K562 (cell line): ENCODE data around the gene PIP5KL1. TPM values are rescaled to one million over a fixed set of nuclear protein-coding genes. Genes with fewer than 3 reads are reported as not detected.

Experiments used
- FOS ChIP-seq: IDR thresholded peaks from 3 replicates; pipeline ENCODE4 v1.6.1; 2011; ENCODE audit not compliant: insufficient read length; ENCODE audit errors: extremely low read depth
- GABPB1 ChIP-seq: sonication (generic); formaldehyde crosslinking; IDR thresholded peaks from 2 replicates; pipeline ENCODE4 v1.8.0; 2022; ENCODE audit warnings: mild to moderate bottlenecking, missing genetic modification reagents
- KLF1 ChIP-seq: fragments of 450-650 bp; IDR thresholded peaks from 2 replicates; pipeline ENCODE4 v1.6.1; 2016; ENCODE audit warnings: missing genetic modification characterization, missing compliant biosample characterization
- KLF6 ChIP-seq: fragments of 250-450 bp; sonication (Bioruptor Pico); IDR thresholded peaks from 2 replicates; pipeline ENCODE4 v1.4.0; 2020; ENCODE audit warnings: mild to moderate bottlenecking, moderate library complexity, borderline replicate concordance
- NR2C2 ChIP-seq, 2 experiments: fragments of 200-800 bp in 1 of 2; sonication (Bioruptor generic) in 1 of 2; sonication (generic) in 1 of 2; formaldehyde crosslinking in 1 of 2; IDR thresholded peaks; 2 replicates each; pipeline versions ENCODE4 v1.6.1 to v1.8.0; 2016 to 2022; ENCODE audit warnings: mild to moderate bottlenecking in 1 of 2, missing compliant biosample characterization in 1 of 2, missing genetic modification characterization in 1 of 2, missing genetic modification reagents in 1 of 2
- POLR2A ChIP-seq: fragments of 450-650 bp; conservative IDR thresholded peaks from 2 replicates; pipeline ENCODE4 v1.6.1; 2016
- SLC30A9 ChIP-seq: fragments of 250-450 bp; sonication (Bioruptor Pico); IDR thresholded peaks from 2 replicates; pipeline ENCODE4 v1.8.0; 2022; ENCODE audit warnings: mild to moderate bottlenecking, moderate library complexity
- THRAP3 ChIP-seq: fragments of 450-650 bp; IDR thresholded peaks from 2 replicates; pipeline ENCODE4 v1.6.1; 2016; ENCODE audit warnings: mild to moderate bottlenecking, inconsistent platforms, borderline replicate concordance
- ZC3H8 ChIP-seq: fragments of 450-650 bp; IDR thresholded peaks from 2 replicates; pipeline ENCODE4 v1.6.1; 2017
- ZNF232 ChIP-seq: sonication (generic); formaldehyde crosslinking; IDR thresholded peaks from 2 replicates; pipeline ENCODE4 v1.8.0; 2022; ENCODE audit warnings: mild to moderate bottlenecking, missing genetic modification reagents
- ZNF274 ChIP-seq: IDR thresholded peaks from 2 replicates; pipeline ENCODE4 v1.6.1; 2011; ENCODE audit warnings: low read depth, mild to moderate bottlenecking, low read length, moderate library complexity, borderline replicate concordance
- polyA plus RNA-seq, 8 experiments: library from polyadenylated mRNA; depleted of rRNA in 4 of 8; stranded (reverse) in 5 of 8; unstranded in 3 of 8; fragments of >200 nt; fragmentation: Nextera tagmentation in 2 of 8; fragmentation: Illumina TruSeq in 1 of 8; extraction: Ambion mirVana in 2 of 8; extraction: Trizol in 1 of 8; gene quantifications; 2 replicates each; pipeline versions ENCODE4 v1.2.1 to v1.2.3, GENCODE V29; 2011 to 2014; ENCODE audit warnings: inconsistent platforms in 1 of 8, missing spikeins in 1 of 8
- total RNA-seq, 7 experiments: library from RNA; depleted of rRNA in 6 of 7; stranded (reverse); fragments of >200 nt in 6 of 7; fragmentation: Illumina TruSeq in 2 of 7; extraction: Trizol in 2 of 7; gene quantifications; 2 replicates each; pipeline versions ENCODE4 v1.2.1 to v1.2.3, GENCODE V29; 2011 to 2021; ENCODE audit warnings: low replicate concordance in 1 of 7
- TF ChIP-seq, protein P1 (sequence below): fragments of 450-650 bp; IDR thresholded peaks from 2 replicates; pipeline ENCODE4 v1.6.1; 2017; ENCODE audit warnings: antibody characterized with exemption
- TF ChIP-seq, protein P2 (sequence below), 2 experiments: fragments of 450-650 bp; conservative IDR thresholded peaks; 2 replicates each; pipeline ENCODE4 v1.6.1; 2017; ENCODE audit warnings: mild to moderate bottlenecking in 2 of 2, moderate library complexity in 2 of 2
- TF ChIP-seq, protein P3 (sequence below): fragments of 450-650 bp; IDR thresholded peaks from 2 replicates; pipeline ENCODE4 v1.6.1; 2016; ENCODE audit warnings: antibody characterized with exemption
- TF ChIP-seq, protein P4 (sequence below): fragments of 450-650 bp; IDR thresholded peaks from 2 replicates; pipeline ENCODE4 v1.6.1; 2014; ENCODE audit warnings: low read depth, mild to moderate bottlenecking, moderate library complexity, borderline replicate concordance
- TF ChIP-seq, protein P5 (sequence below), 3 experiments: fragments of 200-800 bp in 1 of 3; fragments of 250-450 bp in 1 of 3; fragments of 450-650 bp in 1 of 3; sonication (Bioruptor Pico) in 1 of 3; sonication (Bioruptor generic) in 1 of 3; formaldehyde crosslinking in 1 of 3; IDR thresholded peaks; 2 replicates each; pipeline versions ENCODE4 v1.6.1 to v1.8.0; 2016 to 2022; ENCODE audit warnings: mild to moderate bottlenecking in 2 of 3, missing genetic modification characterization in 2 of 3, missing compliant biosample characterization in 1 of 3, moderate library complexity in 1 of 3

Gene PIP5KL1
- total and polyA plus RNA-seq, 9 of the 15 experiments (the other 6 are each of a cell fraction or from before 2014, with no cell fraction given), result 0.18 to 4.8 (median 1.2) TPM

DNA sequence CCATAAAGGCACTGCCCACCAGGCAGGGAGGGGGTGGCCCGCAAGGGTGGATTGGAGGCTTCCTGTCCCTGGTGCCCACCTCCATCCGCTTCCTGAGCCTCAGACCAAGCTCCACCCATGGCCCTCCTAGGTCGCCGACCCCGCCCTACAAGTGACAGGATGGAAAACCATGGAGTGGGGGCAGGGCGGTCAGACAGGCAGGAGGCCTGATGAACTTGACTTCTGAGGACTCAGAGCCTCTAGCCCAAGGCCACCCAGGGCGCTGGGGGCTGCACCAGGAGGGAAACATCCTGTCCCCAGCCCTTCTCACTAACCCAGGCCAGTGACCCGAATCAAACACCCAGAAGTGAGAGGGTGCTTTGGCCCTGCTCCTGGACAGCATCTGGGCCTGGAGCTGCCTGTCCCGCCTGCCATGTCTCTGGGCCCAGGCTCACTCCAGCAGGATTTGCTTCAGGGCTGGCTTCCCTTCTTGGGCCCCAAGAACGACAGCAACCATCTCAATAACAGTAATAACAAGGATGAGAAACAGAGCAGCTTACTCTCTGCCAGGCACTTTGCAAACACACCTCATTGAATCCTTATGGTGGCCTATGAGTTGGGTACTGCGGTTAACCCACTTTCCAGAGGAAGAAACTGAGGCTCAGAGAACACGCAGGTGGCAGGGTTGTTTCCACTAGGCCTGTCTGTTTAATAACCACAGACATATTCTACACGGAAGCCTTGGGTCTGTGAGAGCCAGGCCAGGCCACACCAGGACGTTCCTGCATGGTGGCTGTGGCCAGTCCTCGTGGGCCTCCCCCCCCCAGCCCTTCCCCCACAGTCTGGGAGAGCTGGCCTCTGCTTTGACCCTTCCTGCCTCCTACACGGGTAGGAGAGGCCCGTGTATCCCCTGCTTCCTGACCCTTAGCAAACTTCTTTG lies 26.8 kb downstream of the PIP5KL1 start (continued):
- TF ChIP-seq, protein P1, sequence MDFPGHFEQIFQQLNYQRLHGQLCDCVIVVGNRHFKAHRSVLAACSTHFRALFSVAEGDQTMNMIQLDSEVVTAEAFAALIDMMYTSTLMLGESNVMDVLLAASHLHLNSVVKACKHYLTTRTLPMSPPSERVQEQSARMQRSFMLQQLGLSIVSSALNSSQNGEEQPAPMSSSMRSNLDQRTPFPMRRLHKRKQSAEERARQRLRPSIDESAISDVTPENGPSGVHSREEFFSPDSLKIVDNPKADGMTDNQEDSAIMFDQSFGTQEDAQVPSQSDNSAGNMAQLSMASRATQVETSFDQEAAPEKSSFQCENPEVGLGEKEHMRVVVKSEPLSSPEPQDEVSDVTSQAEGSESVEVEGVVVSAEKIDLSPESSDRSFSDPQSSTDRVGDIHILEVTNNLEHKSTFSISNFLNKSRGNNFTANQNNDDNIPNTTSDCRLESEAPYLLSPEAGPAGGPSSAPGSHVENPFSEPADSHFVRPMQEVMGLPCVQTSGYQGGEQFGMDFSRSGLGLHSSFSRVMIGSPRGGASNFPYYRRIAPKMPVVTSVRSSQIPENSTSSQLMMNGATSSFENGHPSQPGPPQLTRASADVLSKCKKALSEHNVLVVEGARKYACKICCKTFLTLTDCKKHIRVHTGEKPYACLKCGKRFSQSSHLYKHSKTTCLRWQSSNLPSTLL, result no peak
- TF ChIP-seq GABPB1 (CRISPR knock-in tag), result no peak
- no peak for TF ChIP-seq KLF1 (tag)
- TF ChIP-seq, protein P2, sequence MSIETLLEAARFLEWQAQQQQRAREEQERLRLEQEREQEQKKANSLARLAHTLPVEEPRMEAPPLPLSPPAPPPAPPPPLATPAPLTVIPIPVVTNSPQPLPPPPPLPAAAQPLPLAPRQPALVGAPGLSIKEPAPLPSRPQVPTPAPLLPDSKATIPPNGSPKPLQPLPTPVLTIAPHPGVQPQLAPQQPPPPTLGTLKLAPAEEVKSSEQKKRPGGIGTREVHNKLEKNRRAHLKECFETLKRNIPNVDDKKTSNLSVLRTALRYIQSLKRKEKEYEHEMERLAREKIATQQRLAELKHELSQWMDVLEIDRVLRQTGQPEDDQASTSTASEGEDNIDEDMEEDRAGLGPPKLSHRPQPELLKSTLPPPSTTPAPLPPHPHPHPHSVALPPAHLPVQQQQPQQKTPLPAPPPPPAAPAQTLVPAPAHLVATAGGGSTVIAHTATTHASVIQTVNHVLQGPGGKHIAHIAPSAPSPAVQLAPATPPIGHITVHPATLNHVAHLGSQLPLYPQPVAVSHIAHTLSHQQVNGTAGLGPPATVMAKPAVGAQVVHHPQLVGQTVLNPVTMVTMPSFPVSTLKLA (conservative IDR thresholded peaks at IDR 0.05), result no peak; a peak in 1 of 4 replicates
- TF ChIP-seq, protein P3, sequence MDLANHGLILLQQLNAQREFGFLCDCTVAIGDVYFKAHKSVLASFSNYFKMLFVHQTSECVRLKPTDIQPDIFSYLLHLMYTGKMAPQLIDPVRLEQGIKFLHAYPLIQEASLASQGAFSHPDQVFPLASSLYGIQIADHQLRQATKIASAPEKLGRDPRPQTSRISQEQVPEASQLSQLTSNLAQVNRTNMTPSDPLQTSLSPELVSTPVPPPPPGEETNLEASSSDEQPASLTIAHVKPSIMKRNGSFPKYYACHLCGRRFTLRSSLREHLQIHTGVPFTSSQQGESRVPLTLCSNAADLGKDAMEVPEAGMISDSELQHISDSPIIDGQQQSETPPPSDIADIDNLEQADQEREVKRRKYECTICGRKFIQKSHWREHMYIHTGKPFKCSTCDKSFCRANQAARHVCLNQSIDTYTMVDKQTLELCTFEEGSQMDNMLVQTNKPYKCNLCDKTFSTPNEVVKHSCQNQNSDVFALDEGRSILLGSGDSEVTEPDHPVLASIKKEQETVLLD, result peak; percentile 18; the same call in 1 of the 2 replicates
- no peak for TF ChIP-seq SLC30A9 (CRISPR knock-in tag)
- no peak for TF ChIP-seq NR2C2 (CRISPR knock-in tag; IDR thresholded peaks at IDR 0.05)
- TF ChIP-seq NR2C2 (tag; IDR thresholded peaks at IDR 0.05), result peak; percentile 53
- TF ChIP-seq, protein P4, sequence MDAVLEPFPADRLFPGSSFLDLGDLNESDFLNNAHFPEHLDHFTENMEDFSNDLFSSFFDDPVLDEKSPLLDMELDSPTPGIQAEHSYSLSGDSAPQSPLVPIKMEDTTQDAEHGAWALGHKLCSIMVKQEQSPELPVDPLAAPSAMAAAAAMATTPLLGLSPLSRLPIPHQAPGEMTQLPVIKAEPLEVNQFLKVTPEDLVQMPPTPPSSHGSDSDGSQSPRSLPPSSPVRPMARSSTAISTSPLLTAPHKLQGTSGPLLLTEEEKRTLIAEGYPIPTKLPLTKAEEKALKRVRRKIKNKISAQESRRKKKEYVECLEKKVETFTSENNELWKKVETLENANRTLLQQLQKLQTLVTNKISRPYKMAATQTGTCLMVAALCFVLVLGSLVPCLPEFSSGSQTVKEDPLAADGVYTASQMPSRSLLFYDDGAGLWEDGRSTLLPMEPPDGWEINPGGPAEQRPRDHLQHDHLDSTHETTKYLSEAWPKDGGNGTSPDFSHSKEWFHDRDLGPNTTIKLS, result no peak
- no peak for TF ChIP-seq ZNF274
- TF ChIP-seq KLF6 (CRISPR knock-in tag), result peak; percentile 10; the same call in 1 of the 2 replicates
- TF ChIP-seq FOS, result no peak
- TF ChIP-seq, protein P5, sequence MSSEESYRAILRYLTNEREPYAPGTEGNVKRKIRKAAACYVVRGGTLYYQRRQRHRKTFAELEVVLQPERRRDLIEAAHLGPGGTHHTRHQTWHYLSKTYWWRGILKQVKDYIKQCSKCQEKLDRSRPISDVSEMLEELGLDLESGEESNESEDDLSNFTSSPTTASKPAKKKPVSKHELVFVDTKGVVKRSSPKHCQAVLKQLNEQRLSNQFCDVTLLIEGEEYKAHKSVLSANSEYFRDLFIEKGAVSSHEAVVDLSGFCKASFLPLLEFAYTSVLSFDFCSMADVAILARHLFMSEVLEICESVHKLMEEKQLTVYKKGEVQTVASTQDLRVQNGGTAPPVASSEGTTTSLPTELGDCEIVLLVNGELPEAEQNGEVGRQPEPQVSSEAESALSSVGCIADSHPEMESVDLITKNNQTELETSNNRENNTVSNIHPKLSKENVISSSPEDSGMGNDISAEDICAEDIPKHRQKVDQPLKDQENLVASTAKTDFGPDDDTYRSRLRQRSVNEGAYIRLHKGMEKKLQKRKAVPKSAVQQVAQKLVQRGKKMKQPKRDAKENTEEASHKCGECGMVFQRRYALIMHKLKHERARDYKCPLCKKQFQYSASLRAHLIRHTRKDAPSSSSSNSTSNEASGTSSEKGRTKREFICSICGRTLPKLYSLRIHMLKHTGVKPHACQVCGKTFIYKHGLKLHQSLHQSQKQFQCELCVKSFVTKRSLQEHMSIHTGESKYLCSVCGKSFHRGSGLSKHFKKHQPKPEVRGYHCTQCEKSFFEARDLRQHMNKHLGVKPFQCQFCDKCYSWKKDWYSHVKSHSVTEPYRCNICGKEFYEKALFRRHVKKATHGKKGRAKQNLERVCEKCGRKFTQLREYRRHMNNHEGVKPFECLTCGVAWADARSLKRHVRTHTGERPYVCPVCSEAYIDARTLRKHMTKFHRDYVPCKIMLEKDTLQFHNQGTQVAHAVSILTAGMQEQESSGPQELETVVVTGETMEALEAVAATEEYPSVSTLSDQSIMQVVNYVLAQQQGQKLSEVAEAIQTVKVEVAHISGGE (CRISPR knock-in tag; IDR thresholded peaks at IDR 0.05), result no peak; a peak in 1 of 6 replicates
- TF ChIP-seq POLR2A, result peak; percentile 69
- no peak for TF ChIP-seq ZNF232
- TF ChIP-seq ZC3H8, result no peak
- TF ChIP-seq THRAP3, result no peak
